Breast epithelium (tissue), 3 donors: Measurements from ENCODE around the gene LRP6.

Experiments
- POLR2A ChIP-seq: fragments of 450-650 bp; IDR thresholded peaks from one replicate; pipeline ENCODE4 v1.6.1; 2016; ENCODE audit warnings: antibody characterized with exemption, mild to moderate bottlenecking, moderate library complexity
- TF ChIP-seq, protein P1 (sequence below), 3 donors: fragments of 450-650 bp; IDR thresholded peaks; one replicate each; pipeline ENCODE4 v1.5.1; 2016 to 2017; ENCODE audit warnings: antibody characterized with exemption in 3 of 3, mild to moderate bottlenecking in 3 of 3, moderate library complexity in 3 of 3

- TF ChIP-seq POLR2A = no peak
- TF ChIP-seq, protein P1, sequence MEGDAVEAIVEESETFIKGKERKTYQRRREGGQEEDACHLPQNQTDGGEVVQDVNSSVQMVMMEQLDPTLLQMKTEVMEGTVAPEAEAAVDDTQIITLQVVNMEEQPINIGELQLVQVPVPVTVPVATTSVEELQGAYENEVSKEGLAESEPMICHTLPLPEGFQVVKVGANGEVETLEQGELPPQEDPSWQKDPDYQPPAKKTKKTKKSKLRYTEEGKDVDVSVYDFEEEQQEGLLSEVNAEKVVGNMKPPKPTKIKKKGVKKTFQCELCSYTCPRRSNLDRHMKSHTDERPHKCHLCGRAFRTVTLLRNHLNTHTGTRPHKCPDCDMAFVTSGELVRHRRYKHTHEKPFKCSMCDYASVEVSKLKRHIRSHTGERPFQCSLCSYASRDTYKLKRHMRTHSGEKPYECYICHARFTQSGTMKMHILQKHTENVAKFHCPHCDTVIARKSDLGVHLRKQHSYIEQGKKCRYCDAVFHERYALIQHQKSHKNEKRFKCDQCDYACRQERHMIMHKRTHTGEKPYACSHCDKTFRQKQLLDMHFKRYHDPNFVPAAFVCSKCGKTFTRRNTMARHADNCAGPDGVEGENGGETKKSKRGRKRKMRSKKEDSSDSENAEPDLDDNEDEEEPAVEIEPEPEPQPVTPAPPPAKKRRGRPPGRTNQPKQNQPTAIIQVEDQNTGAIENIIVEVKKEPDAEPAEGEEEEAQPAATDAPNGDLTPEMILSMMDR (IDR thresholded peaks at IDR 0.05) = no peak
Measured at GRCh38 chr12:12247584-12247983, 19.3 kb downstream of the LRP6 start.
